Loucy (cell line): Measurements from ENCODE around the gene HOXB4.

ENCODE experiments used
- CTCF ChIP-seq: fragments of 200-600 bp; sonication (generic); conservative IDR thresholded peaks from 2 replicates; pipeline ENCODE4 v1.5.1; 2014; ENCODE audit warnings: mild to moderate bottlenecking, antibody characterized with exemption, low read length
- EZH2phosphoT487 ChIP-seq: fragments of 200-600 bp; IDR thresholded peaks from 2 replicates; pipeline ENCODE4 v1.6.1; 2018; ENCODE audit warnings: antibody characterized with exemption, mild to moderate bottlenecking, moderate library complexity, borderline replicate concordance

GRCh38 chr17:48542698-48543106 is 35.4 kb downstream of the HOXB4 start:
- no peak for TF ChIP-seq CTCF
- no peak for TF ChIP-seq EZH2phosphoT487
